22Rv1 (cell line): ENCODE results near the gene NBPF3.

Experiments used
- ZFX ChIP-seq: fragments of 450-650 bp; IDR thresholded peaks from 2 replicates; pipeline ENCODE4 v1.6.1; 2017; ENCODE audit warnings: antibody characterized with exemption, borderline replicate concordance
- TF ChIP-seq, protein P1 (sequence below): fragments of 450-650 bp; IDR thresholded peaks from 2 replicates; pipeline ENCODE4 v1.5.1; 2017; ENCODE audit warnings: mild to moderate bottlenecking

DNA sequence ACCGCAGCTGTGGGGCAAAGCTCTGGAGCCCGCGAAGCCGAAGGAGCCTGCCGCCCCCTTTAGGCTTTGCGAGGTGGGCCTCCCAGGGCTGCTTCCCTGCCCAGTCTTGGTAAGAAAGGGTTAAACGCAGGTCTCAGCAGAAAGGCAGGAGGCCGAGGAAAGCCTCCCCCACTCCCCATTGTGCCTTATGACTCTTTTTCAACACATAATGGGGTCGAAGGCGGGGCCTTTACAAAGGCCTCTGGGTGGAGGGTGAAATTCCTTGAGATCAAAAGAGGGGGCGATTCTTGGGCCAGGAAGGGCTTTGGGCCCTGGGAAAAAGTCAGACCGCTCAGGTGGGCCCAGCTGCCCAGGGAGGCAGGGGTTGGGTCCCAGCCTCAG, 70.2 kb downstream of the NBPF3 start:
- TF ChIP-seq, protein P1, sequence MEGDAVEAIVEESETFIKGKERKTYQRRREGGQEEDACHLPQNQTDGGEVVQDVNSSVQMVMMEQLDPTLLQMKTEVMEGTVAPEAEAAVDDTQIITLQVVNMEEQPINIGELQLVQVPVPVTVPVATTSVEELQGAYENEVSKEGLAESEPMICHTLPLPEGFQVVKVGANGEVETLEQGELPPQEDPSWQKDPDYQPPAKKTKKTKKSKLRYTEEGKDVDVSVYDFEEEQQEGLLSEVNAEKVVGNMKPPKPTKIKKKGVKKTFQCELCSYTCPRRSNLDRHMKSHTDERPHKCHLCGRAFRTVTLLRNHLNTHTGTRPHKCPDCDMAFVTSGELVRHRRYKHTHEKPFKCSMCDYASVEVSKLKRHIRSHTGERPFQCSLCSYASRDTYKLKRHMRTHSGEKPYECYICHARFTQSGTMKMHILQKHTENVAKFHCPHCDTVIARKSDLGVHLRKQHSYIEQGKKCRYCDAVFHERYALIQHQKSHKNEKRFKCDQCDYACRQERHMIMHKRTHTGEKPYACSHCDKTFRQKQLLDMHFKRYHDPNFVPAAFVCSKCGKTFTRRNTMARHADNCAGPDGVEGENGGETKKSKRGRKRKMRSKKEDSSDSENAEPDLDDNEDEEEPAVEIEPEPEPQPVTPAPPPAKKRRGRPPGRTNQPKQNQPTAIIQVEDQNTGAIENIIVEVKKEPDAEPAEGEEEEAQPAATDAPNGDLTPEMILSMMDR = no peak
- TF ChIP-seq ZFX = no peak
